Panc1 (cell line): ENCODE results near the gene ECHDC1.

ENCODE experiments used
- POLR2AphosphoS5 ChIP-seq: IDR thresholded peaks from 2 replicates; pipeline ENCODE4 v1.6.1; 2012; ENCODE audit warnings: mild to moderate bottlenecking, low read depth, low read length, moderate library complexity
- SIN3A ChIP-seq: IDR thresholded peaks from 2 replicates; pipeline ENCODE4 v1.6.1; 2012; ENCODE audit warnings: low read depth, mild to moderate bottlenecking, low read length, moderate library complexity, borderline replicate concordance; ENCODE audit not compliant: insufficient read depth
- TF ChIP-seq, protein P1 (sequence below): fragments of 450-650 bp; IDR thresholded peaks from 2 replicates; pipeline ENCODE4 v1.5.1; 2017; ENCODE audit warnings: mild to moderate bottlenecking
- TF ChIP-seq, protein P2 (sequence below), 2 experiments: IDR thresholded peaks; 2 replicates each; pipeline ENCODE4 v1.6.1; 2011 to 2012; ENCODE audit warnings: low read depth in 2 of 2, control low read depth in 1 of 2, low read length in 1 of 2, mild to moderate bottlenecking in 1 of 2, moderate library complexity in 1 of 2; ENCODE audit not compliant: insufficient read depth in 1 of 2

DNA sequence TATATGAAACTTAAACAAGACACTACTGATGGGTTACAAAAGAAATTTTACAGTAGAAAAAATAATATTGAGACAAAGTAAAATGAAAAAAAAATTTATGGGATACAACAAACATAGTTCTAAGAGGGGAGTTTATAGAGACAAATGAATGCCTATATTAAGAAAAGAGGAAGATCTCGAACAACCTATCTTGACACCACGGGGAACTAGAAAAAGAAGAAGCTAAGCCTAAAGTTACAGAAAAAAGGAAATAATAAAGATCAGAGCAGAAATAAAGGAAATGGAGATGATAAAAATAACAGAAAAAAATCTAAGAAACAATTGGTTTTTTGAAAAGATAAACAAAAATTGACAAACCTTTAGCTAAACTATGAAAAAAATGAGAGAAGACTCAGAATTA lies 9.1 kb upstream of the ECHDC1 start:
- TF ChIP-seq, protein P1, sequence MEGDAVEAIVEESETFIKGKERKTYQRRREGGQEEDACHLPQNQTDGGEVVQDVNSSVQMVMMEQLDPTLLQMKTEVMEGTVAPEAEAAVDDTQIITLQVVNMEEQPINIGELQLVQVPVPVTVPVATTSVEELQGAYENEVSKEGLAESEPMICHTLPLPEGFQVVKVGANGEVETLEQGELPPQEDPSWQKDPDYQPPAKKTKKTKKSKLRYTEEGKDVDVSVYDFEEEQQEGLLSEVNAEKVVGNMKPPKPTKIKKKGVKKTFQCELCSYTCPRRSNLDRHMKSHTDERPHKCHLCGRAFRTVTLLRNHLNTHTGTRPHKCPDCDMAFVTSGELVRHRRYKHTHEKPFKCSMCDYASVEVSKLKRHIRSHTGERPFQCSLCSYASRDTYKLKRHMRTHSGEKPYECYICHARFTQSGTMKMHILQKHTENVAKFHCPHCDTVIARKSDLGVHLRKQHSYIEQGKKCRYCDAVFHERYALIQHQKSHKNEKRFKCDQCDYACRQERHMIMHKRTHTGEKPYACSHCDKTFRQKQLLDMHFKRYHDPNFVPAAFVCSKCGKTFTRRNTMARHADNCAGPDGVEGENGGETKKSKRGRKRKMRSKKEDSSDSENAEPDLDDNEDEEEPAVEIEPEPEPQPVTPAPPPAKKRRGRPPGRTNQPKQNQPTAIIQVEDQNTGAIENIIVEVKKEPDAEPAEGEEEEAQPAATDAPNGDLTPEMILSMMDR = no peak
- TF ChIP-seq, protein P2, sequence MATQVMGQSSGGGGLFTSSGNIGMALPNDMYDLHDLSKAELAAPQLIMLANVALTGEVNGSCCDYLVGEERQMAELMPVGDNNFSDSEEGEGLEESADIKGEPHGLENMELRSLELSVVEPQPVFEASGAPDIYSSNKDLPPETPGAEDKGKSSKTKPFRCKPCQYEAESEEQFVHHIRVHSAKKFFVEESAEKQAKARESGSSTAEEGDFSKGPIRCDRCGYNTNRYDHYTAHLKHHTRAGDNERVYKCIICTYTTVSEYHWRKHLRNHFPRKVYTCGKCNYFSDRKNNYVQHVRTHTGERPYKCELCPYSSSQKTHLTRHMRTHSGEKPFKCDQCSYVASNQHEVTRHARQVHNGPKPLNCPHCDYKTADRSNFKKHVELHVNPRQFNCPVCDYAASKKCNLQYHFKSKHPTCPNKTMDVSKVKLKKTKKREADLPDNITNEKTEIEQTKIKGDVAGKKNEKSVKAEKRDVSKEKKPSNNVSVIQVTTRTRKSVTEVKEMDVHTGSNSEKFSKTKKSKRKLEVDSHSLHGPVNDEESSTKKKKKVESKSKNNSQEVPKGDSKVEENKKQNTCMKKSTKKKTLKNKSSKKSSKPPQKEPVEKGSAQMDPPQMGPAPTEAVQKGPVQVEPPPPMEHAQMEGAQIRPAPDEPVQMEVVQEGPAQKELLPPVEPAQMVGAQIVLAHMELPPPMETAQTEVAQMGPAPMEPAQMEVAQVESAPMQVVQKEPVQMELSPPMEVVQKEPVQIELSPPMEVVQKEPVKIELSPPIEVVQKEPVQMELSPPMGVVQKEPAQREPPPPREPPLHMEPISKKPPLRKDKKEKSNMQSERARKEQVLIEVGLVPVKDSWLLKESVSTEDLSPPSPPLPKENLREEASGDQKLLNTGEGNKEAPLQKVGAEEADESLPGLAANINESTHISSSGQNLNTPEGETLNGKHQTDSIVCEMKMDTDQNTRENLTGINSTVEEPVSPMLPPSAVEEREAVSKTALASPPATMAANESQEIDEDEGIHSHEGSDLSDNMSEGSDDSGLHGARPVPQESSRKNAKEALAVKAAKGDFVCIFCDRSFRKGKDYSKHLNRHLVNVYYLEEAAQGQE (IDR thresholded peaks at IDR 0.05; ENCODE audit: insufficient read depth in 1 of 2, low read depth in 2 of 2, low read length in 1 of 2) = no peak
- TF ChIP-seq SIN3A (no peak), POLR2AphosphoS5 (no peak)
